Measurements from ENCODE around the gene WIZ. TPM values are rescaled to one million over a fixed set of nuclear protein-coding genes. Genes with fewer than 3 reads are reported as not detected.
"Not testable (repeated sequence)": the region's sequence is repeated elsewhere in the genome, so short reads cannot be mapped to it uniquely, and the experiment has no call there.

Gene WIZ, protein sequence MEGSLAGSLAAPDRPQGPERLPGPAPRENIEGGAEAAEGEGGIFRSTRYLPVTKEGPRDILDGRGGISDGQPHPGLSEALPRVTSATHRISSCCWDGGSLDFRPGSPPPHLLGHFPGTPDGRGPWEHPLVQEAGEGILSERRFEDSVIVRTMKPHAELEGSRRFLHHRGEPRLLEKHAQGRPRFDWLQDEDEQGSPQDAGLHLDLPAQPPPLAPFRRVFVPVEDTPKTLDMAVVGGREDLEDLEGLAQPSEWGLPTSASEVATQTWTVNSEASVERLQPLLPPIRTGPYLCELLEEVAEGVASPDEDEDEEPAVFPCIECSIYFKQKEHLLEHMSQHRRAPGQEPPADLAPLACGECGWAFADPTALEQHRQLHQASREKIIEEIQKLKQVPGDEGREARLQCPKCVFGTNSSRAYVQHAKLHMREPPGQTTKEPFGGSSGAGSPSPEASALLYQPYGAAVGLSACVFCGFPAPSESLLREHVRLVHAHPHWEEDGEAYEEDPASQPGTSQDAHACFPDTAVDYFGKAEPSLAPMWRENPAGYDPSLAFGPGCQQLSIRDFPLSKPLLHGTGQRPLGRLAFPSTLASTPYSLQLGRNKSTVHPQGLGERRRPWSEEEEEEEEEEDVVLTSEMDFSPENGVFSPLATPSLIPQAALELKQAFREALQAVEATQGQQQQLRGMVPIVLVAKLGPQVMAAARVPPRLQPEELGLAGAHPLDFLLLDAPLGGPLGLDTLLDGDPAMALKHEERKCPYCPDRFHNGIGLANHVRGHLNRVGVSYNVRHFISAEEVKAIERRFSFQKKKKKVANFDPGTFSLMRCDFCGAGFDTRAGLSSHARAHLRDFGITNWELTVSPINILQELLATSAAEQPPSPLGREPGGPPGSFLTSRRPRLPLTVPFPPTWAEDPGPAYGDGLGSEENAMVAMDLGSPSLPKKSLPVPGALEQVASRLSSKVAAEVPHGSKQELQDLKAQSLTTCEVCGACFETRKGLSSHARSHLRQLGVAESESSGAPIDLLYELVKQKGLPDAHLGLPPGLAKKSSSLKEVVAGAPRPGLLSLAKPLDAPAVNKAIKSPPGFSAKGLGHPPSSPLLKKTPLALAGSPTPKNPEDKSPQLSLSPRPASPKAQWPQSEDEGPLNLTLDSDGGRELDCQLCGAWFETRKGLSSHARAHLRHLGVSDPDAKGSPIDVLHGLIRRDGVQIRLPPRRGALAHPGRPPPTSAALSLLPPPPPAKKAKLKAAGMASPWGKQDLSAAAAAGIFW (N-terminal part only)
- total RNA-seq: 21.9 TPM
- long read RNA-seq, transcript WIZ-206 (8 exons, 3,644 nt): major isoform, 6 of 103 reads
- long read RNA-seq, partial matches to known transcripts: 80 of 103 reads
- long read RNA-seq, other reads (novel, unspliced or antisense): 14 of 103 reads

DNA sequence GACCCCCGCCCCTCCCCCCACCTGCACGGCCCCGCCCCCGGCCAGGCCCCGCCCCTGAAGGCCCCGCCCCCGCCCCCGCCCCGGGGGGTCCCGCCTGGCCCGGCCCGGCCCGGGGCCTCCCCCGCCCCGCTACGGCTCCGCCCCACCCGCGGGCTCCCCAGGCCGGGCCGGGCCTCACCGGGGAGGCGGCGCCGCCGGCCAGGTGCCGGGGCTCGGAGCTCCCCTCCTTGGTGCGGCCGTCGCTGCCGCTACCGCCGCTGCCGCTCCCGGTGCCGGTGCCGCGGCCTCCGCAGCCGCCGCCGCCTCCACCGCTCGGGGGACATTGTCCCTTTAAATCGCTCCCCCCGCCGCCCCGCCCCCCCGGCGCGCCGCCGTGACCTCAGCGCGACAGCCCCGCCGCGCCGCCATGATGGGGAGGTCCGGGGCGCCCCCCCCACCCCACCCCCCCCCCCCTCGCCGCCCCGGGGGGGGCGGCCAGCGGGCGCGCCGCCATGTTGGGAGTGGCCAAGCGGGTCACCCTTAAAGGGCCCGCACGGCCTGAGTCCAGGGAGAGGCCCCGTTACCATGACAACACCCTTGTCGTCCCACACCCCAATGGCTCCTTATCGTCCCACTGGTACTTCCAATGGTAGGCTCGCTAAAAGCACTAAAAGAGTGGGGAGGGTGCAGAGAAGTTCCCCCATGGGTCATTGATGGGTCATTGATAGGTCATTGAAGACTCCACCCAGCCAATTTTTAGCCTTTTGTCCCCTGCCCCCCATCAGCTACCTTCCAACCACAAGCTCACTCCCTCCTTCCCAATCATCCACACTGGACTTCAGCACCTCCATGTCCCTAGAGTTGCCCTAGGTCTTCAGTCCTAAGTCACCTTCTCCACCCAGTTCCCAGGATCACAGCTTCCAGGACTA is at the start of gene WIZ:
Gene WIZ (minus strand): TSS at position 337 of the 908 bp plus-strand sequence. CDS start 1,649 bp downstream, outside the sequence.
- DNase-seq (peak; percentile 93), ATAC-seq (ENCODE audit: poor library complexity) (peak; percentile 19)

DNA sequence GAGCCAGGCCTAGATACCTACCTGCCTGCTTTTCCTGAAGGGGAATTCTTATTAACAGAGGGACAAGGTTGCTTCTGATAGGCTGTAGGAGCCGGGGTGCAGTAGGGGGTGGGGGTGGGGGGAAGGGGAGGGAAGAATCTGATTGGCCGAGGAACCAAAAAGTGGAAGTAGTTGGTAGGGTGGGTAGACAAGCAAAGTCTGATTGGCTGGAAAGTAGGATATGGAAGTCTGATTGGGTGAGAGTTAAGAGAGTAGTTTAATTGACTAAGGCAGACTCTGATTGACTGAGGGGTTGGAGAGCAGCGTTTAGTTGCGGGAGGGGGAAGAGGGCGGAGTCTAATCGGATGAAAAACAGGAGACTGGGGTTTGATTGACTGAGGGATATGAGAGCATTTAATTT is 49.2 kb upstream of the WIZ start:
- DNase-seq (no peak), ATAC-seq (ENCODE audit: poor library complexity) (no peak)
- intact Hi-C loops (cut with DNase I): no loop called here

More for the DNA sequence above, at the start of gene WIZ:
- intact Hi-C loops (cut with DNase I): loop anchor here (5.0 kb wide), 1 partner anchor 107 kb away; no protein-coding TSS in a partner anchor

GRCh38 chr19:15498156-15498858 is 48.6 kb upstream of the WIZ start:
- no peak for DNase-seq
- intact Hi-C loops (cut with DNase I): no loop called here
- ATAC-seq (ENCODE audit: poor library complexity): no peak

DNA sequence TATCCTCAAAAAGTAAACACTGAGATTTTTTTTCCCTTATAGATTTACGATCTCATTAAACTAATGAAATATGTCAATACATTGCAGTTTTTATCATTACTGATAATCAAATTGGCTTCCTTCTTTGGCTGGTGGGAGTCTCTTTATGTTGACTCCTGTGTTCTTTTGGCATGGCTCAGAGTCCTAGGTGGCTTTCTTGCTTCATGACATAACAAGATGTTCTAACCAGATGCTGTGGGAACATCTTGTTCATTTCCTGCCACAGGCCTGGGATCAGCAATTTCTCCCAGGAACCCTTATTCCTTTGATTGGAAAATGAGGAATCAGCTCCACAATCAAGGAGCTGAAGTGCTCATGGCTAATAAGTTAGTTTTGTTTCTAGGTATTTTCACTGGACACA is 45.4 kb upstream of the WIZ start:
- DNase-seq (no peak), ATAC-seq (ENCODE audit: poor library complexity) (no peak)
- intact Hi-C loops (cut with DNase I): no loop called here

DNA sequence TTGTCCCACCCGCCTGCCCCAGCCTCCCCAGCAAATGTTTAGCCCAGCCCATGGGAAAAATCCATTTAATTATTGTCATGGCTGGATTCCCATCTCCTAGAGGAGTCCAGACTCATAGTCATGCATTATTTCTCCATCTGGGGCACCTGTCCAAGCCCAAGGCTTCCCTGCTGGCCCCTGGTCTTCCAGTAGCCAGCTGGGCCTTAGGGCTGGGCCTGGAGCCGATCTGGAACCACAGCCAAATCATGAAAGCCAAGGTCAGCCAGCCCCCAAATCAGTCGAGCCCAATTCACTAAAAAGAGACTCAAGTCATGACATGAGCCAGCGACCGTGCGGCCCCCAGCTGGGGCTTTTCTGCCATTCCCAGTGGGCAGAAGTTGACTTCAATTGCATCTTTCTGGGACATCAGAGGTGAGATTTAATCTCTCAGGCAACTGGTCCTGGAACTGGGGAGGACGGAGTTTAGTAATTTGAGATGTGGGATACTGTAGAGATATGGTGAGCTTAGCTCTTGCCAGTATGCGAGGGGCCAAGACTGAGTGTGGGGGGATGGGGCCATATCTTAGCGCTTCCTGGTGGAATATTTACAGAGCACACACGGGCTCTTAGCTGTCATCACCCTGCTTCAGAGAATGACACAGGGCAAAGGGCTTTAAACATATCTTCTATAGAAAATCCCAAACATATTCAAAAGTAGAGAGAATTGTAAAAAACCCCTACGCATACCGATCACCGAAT is 38.9 kb upstream of the WIZ start:
- peak; percentile 86 for ATAC-seq (ENCODE audit: poor library complexity)
- intact Hi-C loops (cut with DNase I): no loop called here

DNA sequence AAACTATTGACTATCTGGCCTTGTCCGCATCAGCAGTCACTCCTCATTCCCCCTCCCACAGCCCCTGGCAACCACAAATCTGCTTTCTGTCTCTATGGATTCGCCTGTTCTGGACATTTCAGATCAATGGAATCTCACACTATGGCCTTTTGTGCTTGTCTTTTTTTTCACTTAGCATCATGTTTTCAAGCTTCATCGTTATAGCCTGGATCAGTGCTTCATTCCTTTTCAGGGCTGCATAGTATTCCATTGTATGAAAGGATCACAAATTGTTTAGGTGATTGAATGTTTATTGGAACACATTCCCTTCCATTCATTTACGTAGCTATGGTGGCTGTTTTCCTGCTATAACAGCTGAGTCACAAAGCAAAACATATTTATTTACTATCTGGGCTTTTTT is 37.3 kb upstream of the WIZ start:
- intact Hi-C loops (cut with DNase I): no loop called here
- ATAC-seq (ENCODE audit: poor library complexity) (no peak), DNase-seq (no peak)

More for the DNA sequence above, 38.9 kb upstream of the WIZ start:
- DNase-seq: peak; percentile 65

DNA sequence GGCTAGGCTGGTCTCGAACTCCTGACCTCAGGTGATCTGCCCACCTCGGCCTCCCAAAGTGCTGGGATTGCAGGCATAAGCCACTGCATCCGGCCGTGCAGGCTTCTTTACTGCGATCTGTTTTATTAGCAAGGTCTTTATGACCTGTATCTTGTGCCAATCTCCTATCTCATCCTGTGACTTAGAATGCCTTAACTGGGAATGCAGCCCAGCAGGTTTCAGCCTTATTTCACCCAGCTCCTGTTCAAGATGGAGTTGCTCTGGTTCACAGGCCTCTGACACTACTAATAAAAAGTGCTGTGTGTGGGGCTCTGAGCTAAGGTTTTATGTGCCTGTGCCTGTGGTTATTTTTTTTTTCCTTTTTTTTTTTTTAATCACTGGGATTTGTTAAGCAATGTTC is 36.0 kb upstream of the WIZ start:
- DNase-seq; intact Hi-C loops (cut with DNase I); ATAC-seq (ENCODE audit: poor library complexity): not testable (repeated sequence)

GRCh38 chr19:15480996-15481395 is 31.2 kb upstream of the WIZ start:
- intact Hi-C loops (cut with DNase I); DNase-seq; ATAC-seq (ENCODE audit: poor library complexity): not testable (repeated sequence)

- ATAC-seq (ENCODE audit: poor library complexity) (peak; percentile 60), DNase-seq (no peak)
Observed at GRCh38 chr19:15479391-15480345, 29.9 kb upstream of the WIZ start, which contains the start of gene PGLYRP2. TSS of gene PGLYRP2 (minus strand) at chr19:15479501. CDS start at chr19:15479371, 130 bp downstream.

DNA sequence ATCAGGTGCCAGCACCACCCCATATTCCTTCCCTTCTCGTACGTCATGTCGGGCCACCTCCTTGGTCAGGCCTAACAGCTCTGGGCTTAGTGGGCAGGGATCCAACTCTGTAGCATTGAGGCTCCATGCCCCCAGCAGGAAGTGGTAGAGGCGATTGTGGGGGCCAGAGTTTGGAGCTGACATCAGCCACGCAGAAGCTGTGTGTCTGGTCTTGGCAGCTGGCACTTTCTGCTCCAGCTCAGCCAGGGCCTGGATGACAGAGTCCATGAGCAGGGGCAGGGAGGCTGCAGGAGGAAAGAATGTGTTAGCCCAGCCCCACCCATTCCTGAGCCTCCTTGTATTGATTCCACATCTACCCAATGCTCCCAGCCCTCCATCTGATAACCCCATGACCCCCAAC is 26.6 kb upstream of the WIZ start:
- no peak for DNase-seq

More at GRCh38 chr19:15479391-15480345, 29.9 kb upstream of the WIZ start, which contains the start of gene PGLYRP2:
- intact Hi-C loops (cut with DNase I): no loop called here

DNA sequence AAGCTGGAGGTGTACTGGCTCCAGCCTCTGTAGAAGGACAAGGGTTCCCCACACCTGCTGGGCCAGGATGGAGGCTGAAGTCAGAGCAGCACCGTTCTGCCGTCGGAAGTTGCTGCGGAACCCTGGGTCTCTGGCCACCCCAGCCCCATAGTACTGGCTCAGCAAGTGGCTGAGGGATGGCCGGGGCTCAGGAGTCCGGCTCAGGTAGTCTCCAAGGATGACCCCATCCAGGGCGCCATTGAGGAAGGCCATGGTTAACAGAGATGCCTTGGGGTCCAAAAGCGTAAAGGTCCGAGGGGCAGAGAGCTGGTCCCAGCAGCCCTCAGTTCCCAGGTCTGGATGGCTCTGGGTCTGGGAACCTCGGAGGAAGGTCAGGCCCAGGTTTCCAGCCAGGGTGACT is 25.9 kb upstream of the WIZ start:
- DNase-seq: no peak
- no peak for ATAC-seq (ENCODE audit: poor library complexity)
- intact Hi-C loops (cut with DNase I): no loop called here

More for the DNA sequence above, 26.6 kb upstream of the WIZ start:
- intact Hi-C loops (cut with DNase I): no loop called here
- ATAC-seq (ENCODE audit: poor library complexity): no peak

DNA sequence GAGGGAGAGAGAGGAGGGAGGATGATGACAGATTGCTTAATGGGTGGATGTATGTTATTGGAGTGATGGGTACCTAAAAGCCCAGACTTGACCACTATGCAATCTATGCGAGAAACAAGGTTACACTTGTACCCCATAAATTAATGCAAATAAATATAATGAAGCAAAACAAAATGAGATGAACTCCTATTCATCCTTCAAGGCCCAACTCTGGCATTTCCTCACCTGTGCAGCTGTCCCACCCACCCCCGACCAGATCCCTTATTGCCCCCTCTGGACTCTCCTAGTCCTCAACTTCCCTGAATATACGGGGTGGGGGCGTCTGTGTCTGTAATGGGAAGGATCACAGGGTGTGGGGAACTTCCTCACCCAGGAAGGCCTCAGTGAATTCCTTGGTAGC is 25.4 kb upstream of the WIZ start:
- intact Hi-C loops (cut with DNase I): no loop called here
- no peak for ATAC-seq (ENCODE audit: poor library complexity)
- no peak for DNase-seq

DNA sequence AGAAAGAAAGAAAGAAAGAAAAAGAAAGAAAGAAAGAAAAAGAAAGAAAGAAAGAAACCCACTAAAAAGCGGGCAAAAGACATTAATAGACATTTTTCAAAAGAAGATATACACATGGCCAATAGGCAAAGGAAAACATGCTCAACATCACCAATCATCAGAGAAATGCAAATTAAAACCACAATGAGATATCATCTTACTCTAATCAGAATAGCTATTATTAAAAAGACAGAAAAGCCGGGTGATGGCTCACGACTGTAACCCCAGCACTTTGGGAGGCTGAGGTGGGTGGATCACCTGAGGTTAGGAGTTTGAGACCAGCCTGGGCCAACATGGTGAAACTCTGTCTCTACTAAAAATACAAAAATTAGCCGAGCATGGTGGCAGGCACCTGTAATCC is 24.1 kb upstream of the WIZ start:
- intact Hi-C loops (cut with DNase I); ATAC-seq (ENCODE audit: poor library complexity); DNase-seq: not testable (repeated sequence)

DNA sequence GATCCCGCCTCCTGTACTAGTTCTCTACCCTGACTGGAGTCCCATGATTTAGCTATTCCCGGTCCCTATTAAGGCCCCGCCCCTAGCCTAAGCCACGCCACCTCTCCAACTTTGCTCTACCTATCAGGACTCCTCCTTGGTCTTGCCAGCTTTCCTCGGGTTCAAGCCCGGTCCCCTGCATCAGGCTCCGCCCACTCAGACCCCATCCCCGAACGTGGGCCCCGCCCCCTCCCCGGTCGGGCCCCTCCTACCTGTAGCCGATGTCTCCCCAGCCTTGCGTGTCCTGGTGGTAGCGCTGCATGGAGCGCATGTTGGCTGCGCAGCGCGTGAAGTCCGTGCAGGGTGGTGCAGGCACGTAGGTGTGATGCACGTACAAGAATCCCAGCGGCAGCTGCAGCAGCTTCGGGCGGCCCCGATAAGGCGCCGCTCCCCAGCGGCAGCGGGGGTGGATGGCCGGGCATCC is 21.9 kb upstream of the WIZ start:
- intact Hi-C loops (cut with DNase I): no loop called here
- no peak for DNase-seq
- no peak for ATAC-seq (ENCODE audit: poor library complexity)

Data from Right ventricle myocardium superior (tissue), 1 donor.